GM21723 (cell line): ENCODE measurements around the gene FGGY.

Experiments
- ATAC-seq: cut with Tn5 transposase; IDR thresholded peaks from one replicate; pipeline ENCODE4 v1.9.1; 2021; ENCODE audit warnings: mild to moderate bottlenecking, moderate library complexity; ENCODE audit not compliant: unreplicated experiment

The FGGY gene

GRCh38 chr1:59378621-59379370 lies 81.9 kb downstream of the FGGY start:
- ATAC-seq: no peak

- ATAC-seq: no peak
Measured at GRCh38 chr1:59379371-59379728, 82.5 kb downstream of the FGGY start.

- ATAC-seq: no peak
Measured at GRCh38 chr1:59383963-59384362, 87.1 kb downstream of the FGGY start.

DNA sequence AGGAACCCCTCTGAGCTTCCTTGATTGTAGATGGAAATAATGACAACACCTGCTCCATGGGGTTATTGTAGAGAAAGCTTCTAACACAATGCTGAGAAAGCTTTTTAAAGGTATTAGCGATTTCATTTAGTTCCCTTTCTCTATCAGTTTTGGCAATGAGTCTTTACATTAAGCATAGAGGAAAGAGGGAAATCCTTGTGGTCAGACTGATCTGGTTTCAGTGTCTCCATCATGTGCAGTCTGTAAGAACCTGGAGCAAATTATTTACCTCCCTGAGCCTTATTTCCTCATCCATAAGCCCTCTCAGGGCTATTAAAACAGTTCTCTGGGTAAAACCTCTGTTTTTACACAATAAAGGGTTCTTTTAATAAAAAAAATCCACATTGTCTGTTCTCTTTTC lies 87.5 kb downstream of the FGGY start:
- no peak for ATAC-seq

GRCh38 chr1:59388191-59388590 lies 91.3 kb downstream of the FGGY start:
- no peak for ATAC-seq

DNA sequence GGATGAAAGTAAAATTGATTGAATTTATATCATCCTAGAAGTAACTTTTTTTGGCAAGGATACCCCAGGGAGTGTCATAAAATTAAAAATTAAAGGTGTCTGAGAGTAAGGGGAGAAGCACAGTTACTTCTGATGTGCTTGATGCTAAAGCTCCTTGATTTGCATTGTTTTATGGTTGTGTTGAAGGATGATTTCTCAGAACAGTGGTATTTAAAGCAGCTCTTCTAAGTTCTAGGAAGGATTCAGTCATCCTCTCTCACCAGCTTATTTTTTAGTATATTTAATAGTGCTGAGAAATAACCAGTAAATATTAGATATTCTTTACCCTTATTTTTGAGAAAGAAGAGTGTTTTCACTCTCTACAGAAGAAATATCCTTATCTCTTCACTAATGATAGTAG lies 93.0 kb downstream of the FGGY start:
- ATAC-seq: no peak

DNA sequence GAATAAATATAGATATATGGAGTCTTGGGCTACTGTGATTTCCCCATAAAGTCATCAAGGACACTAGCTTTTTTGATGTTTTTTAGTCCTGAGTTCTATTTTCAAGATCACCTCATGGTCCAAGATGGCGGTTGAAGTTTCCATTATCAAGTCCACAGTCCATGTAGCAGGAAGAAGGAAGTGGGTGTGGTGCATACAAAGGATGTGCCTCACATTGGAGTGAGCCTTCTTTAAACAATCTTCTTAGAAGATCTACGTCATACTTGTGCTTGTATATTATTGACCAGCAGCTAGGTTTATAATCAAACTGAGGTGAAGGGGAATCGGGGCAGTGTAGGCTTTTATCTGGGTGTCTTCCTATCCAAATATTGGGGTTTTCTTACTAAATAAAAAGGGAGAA lies 93.4 kb downstream of the FGGY start:
- ATAC-seq: no peak

- peak; percentile 51 for ATAC-seq
Measured at GRCh38 chr1:59391212-59392179, 94.6 kb downstream of the FGGY start.

DNA sequence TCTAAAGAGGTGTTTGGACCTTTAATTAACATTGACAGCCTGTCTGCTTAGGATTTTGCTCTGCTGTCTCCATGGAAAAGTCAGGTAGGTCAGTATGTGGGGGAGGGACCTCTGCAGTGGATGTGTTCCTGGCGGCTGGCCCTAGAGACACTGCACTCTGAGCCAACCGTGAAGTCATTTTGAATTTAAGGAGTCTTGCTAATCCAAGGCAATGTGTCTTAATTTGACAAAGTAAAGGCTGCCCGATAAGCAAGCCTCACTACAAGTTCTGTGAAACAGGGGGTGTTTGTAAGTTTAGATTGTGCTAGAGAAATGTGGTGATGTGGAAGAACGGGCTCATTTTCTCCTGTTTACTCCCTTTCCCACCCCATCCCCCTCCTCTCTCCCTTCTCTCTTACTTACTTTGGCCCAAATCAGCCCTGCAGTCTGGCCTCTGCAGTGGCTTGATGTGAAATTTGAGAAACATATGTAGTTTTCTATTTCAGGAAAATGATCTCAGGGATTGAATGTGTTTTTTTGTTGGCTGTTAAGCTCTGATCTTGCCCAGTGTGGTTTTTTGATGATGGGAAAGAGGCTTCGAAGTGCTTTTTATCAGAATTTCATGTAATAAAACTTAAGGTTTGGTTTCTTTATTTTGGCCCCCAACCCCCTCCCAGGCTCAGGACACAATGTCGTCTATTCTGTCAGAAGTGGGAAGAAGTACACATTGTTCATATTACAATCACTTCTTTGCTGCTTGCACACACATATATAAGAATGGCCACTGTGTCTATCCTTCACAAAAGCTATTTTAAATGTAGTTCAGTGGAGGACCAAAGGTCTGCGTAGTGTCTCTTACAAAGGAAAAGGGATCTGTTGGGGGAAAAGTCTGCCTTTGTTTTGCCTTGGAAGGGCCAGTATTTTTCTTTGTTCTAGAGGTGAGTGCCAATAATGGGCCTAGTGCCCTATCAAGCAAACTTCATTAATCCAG lies 96.6 kb downstream of the FGGY start:
- no peak for ATAC-seq

DNA sequence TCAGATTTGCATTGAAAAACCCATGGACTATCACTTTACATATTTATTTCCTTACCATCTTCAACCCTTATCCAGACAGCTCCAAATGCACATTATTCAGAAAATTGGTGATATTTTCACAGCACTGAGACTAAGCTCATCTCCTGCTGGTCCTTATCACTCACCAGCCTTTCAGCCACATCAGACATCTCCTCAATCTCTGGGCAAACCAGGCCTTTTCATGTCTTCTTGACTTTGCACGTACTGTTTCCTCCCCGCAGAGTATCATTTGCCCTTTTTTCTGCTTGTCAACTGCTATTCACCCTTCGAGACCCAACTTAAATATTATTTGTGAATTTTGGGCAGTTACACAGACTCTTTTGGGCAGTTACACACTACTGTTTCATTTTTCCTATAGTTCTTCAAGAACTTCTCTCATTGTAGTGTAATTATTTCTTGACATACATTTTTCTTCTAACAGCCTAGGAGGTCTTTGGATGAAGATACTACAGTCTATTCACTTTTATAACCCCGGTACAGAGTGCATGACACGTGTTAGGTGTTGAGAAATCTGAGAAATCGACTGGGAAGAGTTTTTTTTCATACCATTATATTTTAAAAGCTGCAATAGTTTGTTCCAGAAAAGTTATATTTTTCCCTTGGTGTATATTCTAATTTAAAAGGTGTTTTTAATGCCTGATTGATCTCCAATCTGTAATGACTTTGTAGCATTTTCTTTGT lies 98.0 kb downstream of the FGGY start:
- ATAC-seq: no peak

DNA sequence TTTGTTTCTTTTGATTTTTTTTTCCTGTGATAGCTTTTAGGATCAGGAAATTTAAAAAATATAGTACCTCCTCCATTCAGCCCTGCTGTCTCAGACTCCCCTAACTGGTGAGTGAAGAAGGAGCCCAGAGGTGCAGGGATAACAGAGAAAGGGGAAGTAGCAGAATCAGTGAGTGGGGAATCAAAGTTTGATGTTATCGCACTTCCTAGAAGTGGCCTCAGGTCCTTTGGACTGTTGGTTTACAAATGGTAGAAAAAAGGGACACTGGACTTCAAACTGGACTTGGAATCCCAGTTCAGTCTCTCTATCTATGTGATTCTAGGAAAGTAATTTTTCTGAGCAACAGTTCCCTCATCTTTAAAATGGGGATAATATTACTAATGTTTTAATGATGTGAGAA lies 99.5 kb downstream of the FGGY start:
- no peak for ATAC-seq

DNA sequence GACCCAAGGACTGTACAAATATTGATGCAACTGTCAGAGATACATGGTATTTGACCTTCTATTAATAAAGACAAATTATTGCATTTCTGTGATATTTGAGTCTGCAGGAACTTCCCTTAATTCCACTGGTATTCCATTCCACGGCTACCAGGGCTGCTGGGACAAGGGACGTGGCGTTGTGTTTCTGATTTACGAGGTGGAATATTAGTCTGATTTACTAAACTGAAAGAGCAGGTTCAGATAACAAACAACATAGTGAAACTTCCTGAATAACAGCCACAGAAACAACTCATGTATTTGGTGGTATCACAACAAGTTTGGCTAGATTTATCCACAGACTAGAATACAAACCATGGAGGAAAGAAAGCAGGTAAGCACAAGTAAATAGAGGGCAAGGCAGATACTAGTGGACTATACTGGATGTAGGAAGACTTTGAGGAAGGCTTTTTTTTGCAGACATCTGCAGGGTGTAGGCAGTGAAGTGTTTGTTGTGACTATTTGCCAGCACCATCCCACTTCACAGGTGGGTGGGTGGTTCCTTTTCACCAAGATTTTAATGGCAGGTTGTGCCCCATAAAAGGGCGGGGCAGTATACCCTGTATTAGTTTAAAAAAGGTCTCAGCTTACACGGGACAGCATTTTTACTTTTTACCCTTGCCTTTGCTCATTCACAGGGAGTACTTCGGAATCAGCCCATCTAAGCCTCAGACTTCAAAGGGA lies 100.4 kb downstream of the FGGY start:
- ATAC-seq: no peak

GRCh38 chr1:59399642-59400041 lies 102.7 kb downstream of the FGGY start:
- ATAC-seq: no peak

- no peak for ATAC-seq
Measured at GRCh38 chr1:59401581-59401980, 104.7 kb downstream of the FGGY start.

DNA sequence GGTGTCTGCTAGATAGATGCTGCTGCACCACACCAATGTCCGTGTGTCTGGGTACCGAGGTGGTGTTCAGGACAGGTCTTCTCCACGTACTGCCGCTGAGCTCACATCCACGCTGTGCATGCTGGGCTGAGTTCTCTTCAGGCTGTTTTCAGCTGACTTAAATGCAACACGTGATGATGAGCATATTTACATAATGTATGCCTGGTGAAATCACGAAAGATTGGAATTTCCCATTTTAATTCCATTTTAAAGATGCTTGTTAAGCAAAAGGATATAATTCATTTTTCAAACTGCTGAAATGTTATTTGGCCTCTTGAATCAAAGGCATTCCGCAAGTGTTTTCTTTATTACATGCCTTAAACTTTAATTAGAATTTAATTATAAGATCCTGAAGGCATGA lies 107.9 kb downstream of the FGGY start:
- ATAC-seq: no peak

DNA sequence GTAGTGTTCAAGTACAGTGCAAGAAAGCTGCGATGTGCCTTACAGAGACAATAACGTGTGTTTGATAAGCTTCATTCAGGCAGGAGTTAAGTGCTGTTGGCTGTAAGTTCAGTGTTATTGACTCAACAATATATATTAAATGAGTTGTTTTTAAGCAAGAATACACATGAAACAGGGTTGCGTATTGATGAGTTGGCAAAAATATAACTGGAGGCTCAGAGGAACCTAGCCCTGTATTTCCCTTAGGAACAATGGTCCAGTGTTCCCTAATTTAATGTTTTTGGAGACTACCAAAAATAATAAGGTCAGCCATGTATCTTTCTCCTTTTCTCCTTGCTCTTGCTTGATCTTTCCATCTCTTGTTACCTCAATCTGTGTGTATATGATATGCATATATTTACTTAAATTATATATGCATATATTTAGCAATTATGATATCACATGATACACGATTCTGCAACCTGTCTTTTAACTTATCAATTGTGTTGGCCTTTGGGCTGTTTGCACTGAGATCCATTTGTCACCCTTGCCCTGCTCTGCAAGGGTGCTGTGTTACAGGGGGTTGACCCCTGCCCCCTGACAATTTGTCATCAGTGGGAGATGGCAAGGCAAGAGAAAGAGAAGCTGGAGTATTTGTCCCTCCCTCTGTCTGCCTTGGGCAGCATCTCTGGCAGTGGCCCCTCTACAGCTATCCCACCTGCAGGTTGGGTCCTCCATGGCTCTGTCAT lies 109.7 kb downstream of the FGGY start:
- no peak for ATAC-seq

GRCh38 chr1:59408608-59409240 lies 111.8 kb downstream of the FGGY start:
- ATAC-seq: no peak

GRCh38 chr1:59409549-59409948 lies 112.7 kb downstream of the FGGY start:
- no peak for ATAC-seq

GRCh38 chr1:59409986-59410385 lies 113.1 kb downstream of the FGGY start:
- ATAC-seq: no peak
